Lower leg skin (tissue), 4 donors: ENCODE measurements around the gene COL4A6. TPM values are rescaled to one million over a fixed set of nuclear protein-coding genes. Genes with fewer than 3 reads are reported as not detected.

Experiments
- DNase-seq, 2 donors: peaks; one replicate each; pipeline ENCODE4 v3.0.0-alpha.2; 2019; ENCODE audit warnings: low spot score in 2 of 2
- H3K4me3 ChIP-seq: fragments of 200-600 bp; sonication (generic); 2 replicates; pipeline ENCODE4 v1.5.1; 2017; ENCODE audit warnings: mild to moderate bottlenecking, low read depth; ENCODE audit not compliant: poor library complexity, severe bottlenecking
- POLR2A ChIP-seq, 2 donors: fragments of 450-650 bp; IDR thresholded peaks; one replicate each; pipeline ENCODE4 v1.6.1; 2016 to 2017; ENCODE audit warnings: antibody characterized with exemption in 2 of 2, mild to moderate bottlenecking in 1 of 2, moderate library complexity in 1 of 2
- WGBS, 2 donors: methylation state at CpG; one replicate each; pipeline ENCODE4 v1.1.5; 2018; 5-methylcytosine and 5-hydroxymethylcytosine counted together
- intact Hi-C: fragments of 100-400 bp; cut with DNase I; formaldehyde crosslinking; loops from one replicate; pipeline ENCODE4 v1.15.0; 2023; ENCODE audit warnings: low total_unique reads
- total RNA-seq, 4 donors: library from RNA; depleted of rRNA; stranded (reverse); fragments of >200 nt; gene quantifications; one replicate each; pipeline ENCODE4 v1.1.0, GENCODE V29; 2016
- TF ChIP-seq, protein P1 (sequence below), 3 donors: fragments of 450-650 bp; IDR thresholded peaks; one replicate each; pipeline ENCODE4 v1.5.1; 2016; ENCODE audit warnings: antibody characterized with exemption in 3 of 3, mild to moderate bottlenecking in 3 of 3, moderate library complexity in 2 of 3

COL4A6 gene
- total RNA-seq, 4 donors from 2014 or later, result 9.4 to 15.3 (median 11.6) TPM

- 43 to 45% methylated on average over 1 of the region's 1 CpG for WGBS, 2 donors
- DNase-seq, result no peak
- intact Hi-C loops, result no loop called here
- TF ChIP-seq, protein P1, sequence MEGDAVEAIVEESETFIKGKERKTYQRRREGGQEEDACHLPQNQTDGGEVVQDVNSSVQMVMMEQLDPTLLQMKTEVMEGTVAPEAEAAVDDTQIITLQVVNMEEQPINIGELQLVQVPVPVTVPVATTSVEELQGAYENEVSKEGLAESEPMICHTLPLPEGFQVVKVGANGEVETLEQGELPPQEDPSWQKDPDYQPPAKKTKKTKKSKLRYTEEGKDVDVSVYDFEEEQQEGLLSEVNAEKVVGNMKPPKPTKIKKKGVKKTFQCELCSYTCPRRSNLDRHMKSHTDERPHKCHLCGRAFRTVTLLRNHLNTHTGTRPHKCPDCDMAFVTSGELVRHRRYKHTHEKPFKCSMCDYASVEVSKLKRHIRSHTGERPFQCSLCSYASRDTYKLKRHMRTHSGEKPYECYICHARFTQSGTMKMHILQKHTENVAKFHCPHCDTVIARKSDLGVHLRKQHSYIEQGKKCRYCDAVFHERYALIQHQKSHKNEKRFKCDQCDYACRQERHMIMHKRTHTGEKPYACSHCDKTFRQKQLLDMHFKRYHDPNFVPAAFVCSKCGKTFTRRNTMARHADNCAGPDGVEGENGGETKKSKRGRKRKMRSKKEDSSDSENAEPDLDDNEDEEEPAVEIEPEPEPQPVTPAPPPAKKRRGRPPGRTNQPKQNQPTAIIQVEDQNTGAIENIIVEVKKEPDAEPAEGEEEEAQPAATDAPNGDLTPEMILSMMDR (IDR thresholded peaks at IDR 0.05), result no peak
- no peak for TF ChIP-seq POLR2A (IDR thresholded peaks at IDR 0.05)
- no peak overlapping the region for H3K4me3 ChIP-seq
Measured at GRCh38 chrX:108341947-108342346, 96.3 kb downstream of the COL4A6 start.

GRCh38 chrX:108332281-108332680 is 105.9 kb downstream of the COL4A6 start:
- H3K4me3 ChIP-seq, result no peak overlapping the region
- TF ChIP-seq, protein P1 (IDR thresholded peaks at IDR 0.05), result no peak
- no peak for TF ChIP-seq POLR2A (IDR thresholded peaks at IDR 0.05)
- WGBS, 2 donors, result 92 to 95% methylated on average over 1 of the region's 1 CpG
- DNase-seq, result no peak
- intact Hi-C loops, result no loop called here

- intact Hi-C loops, result no loop called here
- TF ChIP-seq POLR2A (IDR thresholded peaks at IDR 0.05), result no peak
- TF ChIP-seq, protein P1 (IDR thresholded peaks at IDR 0.05), result no peak
- DNase-seq, result no peak
- 71 to 84% methylated on average over 7 of the region's 7 CpGs for WGBS, 2 donors
- no peak overlapping the region for H3K4me3 ChIP-seq
Measured at GRCh38 chrX:108331126-108331909, 106.9 kb downstream of the COL4A6 start.

- intact Hi-C loops, result no loop called here
- 53 to 56% methylated on average over 5 of the region's 5 CpGs for WGBS, 2 donors
- H3K4me3 ChIP-seq, result no peak overlapping the region
- TF ChIP-seq POLR2A (IDR thresholded peaks at IDR 0.05), result no peak
- TF ChIP-seq, protein P1 (IDR thresholded peaks at IDR 0.05), result no peak
- no peak for DNase-seq
Measured at GRCh38 chrX:108323751-108324150, 114.5 kb downstream of the COL4A6 start.

- H3K4me3 ChIP-seq, result no peak overlapping the region
- TF ChIP-seq, protein P1 (IDR thresholded peaks at IDR 0.05), result no peak
- TF ChIP-seq POLR2A (IDR thresholded peaks at IDR 0.05), result no peak
- intact Hi-C loops, result no loop called here
- no peak for DNase-seq
Measured at GRCh38 chrX:108322234-108322633, 116.0 kb downstream of the COL4A6 start.

DNA sequence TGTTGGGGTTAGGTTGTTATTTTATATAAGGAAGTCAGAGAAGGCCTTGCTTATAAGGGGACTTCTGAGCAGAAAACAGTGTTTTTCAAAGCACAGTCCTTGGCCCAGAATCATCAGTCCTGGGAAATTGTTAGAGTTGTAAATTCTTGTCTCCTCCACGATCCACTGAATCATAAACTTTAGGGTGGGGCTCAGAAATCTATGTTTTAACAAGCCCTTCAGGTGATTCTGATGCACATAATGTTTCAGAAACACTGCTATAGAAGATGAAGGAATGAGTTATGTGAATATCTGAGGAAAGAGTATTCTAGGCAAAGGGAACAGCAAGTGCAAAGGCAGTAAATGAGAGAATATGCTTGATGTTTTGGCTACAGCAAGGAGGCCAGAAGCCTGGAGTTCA is 121.8 kb downstream of the COL4A6 start:
- no peak for DNase-seq
- 32 to 53% methylated on average over 1 of the region's 1 CpG for WGBS, 2 donors
- intact Hi-C loops, result no loop called here
- no peak overlapping the region for H3K4me3 ChIP-seq
- TF ChIP-seq POLR2A (IDR thresholded peaks at IDR 0.05), result no peak
- TF ChIP-seq, protein P1 (IDR thresholded peaks at IDR 0.05), result no peak
